ENCODE results near the gene TMPRSS5.
"Not testable (repeated sequence)": the region's sequence is repeated elsewhere in the genome, so short reads cannot be mapped to it uniquely, and the experiment has no call there.

Gene TMPRSS5

DNA sequence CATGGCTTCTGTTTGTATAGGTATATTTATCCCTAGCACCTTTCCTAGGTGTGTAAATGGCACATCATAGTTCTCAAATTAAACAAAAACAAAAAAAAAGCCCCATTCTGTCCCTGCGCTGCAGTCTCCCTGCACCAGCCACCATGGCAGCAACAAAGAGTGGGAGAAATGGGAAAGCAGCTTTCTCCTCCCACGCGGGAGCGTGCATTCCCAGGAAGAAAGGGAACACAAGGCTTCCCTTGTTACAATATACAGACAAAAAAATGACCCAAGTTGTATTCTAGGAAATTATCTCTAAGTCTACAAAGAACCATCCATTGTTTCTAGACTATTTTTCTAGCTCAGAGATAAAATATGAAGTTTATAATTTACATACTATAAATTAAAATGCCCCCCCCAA is 16.1 kb upstream of the TMPRSS5 start:
- POLR2A ChIA-PET = no interaction called here
- no peak for DNase-seq (ENCODE audit: low read depth, low spot score)
- TF ChIP-seq, protein P1, sequence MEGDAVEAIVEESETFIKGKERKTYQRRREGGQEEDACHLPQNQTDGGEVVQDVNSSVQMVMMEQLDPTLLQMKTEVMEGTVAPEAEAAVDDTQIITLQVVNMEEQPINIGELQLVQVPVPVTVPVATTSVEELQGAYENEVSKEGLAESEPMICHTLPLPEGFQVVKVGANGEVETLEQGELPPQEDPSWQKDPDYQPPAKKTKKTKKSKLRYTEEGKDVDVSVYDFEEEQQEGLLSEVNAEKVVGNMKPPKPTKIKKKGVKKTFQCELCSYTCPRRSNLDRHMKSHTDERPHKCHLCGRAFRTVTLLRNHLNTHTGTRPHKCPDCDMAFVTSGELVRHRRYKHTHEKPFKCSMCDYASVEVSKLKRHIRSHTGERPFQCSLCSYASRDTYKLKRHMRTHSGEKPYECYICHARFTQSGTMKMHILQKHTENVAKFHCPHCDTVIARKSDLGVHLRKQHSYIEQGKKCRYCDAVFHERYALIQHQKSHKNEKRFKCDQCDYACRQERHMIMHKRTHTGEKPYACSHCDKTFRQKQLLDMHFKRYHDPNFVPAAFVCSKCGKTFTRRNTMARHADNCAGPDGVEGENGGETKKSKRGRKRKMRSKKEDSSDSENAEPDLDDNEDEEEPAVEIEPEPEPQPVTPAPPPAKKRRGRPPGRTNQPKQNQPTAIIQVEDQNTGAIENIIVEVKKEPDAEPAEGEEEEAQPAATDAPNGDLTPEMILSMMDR (IDR thresholded peaks at IDR 0.05; ENCODE audit: insufficient read depth, low read length, missing control alignments) = no peak
- CTCF ChIA-PET = interaction anchor here (2.5 kb wide), 1 partner anchor 9 kb away, joined by 11 read pairs; no protein-coding TSS in a partner anchor
- H3K4me3 ChIP-seq (ENCODE audit: low read depth, low read length) = no peak overlapping the region

DNA sequence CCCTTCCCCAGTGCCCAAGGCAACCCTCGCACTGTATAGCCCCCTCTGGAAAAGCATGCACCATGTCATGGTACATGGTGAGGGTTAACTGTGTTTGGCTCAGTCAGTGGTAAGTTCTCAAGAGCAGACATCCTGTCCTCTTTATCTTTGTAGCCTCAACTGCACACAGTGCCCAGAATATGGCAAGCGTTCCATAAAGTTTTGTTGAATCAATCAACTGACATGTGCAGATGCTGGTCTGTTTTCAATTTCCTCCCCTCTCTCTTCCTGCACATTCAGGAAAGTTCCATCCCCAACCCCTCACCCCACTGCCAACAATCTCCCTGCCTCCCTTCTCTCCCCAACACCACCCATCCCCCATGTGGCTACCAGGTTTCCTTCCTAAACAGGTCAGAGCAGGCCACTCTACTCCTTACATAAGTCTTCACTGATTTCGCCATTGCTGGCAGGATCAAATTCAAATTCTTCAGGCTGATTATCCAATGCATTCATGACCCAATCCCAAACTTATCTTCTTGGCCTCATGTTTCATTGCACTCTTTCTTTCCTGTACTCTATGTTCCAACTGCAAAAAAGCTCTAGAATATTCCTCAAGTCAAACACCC is 15.5 kb upstream of the TMPRSS5 start:
- TF ChIP-seq, protein P1 (IDR thresholded peaks at IDR 0.05; ENCODE audit: insufficient read depth, low read length, missing control alignments) = no peak
- POLR2A ChIA-PET = no interaction called here
- DNase-seq (ENCODE audit: low read depth, low spot score) = no peak
- H3K4me3 ChIP-seq (ENCODE audit: low read depth, low read length) = no peak overlapping the region
- CTCF ChIA-PET = interaction anchor here (2.5 kb wide), 1 partner anchor 10 kb away, joined by 11 read pairs; no protein-coding TSS in a partner anchor

DNA sequence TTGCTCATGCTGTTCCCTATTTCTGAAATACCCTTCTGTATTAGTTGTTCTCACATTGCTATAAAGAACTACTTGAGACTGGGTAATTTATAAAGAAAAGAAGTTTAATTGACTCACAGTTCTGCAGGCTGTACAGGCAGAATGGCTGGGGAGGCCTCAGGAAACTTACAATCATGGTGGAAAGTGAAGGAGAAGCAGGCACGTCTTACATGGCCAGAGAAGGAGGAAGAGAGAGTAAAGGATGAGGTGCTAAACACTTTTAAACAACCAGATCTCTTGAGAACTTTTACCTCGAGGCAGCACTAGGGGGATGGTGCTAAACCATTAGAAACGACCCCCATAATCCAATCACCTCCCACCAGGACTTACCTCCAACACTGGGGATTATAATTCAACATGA is 14.4 kb upstream of the TMPRSS5 start:
- DNase-seq (ENCODE audit: low read depth, low spot score); CTCF ChIA-PET; POLR2A ChIA-PET; H3K4me3 ChIP-seq (ENCODE audit: low read depth, low read length): not testable (repeated sequence)

DNA sequence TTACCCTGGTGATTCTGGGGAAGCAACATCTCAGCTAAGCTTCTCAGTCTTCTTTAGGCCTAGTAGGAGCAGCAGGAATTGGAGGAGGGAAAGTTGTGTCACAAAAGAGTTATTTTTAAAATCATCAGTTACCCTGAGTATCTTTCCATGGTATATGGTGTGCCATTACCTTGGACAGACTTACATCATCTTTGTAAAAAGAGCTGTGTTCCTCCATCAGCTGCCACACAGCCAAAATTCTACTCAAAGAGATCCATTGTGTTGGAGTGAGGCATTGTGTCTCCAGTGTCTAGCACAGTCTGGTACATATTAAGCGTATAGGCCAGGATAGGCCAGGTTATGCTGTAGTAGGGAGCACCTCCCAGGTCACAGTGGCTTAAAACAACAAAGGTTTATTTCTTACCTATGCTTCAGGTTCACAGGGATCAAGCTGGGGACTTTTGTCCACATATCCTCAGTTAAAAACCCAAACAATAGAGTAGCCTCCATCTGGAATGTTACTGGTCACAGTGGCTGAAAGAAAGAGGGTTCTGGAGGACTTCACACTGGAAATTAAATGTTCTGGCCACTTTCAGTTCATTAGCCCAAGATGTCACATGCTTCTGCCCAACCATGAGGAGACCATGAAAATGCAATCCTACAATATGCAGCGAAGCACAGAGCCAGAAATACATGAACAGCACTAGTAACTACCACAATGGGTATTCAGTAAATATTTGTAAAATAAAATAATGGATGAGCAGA is 9.9 kb upstream of the TMPRSS5 start:
- no peak for DNase-seq (ENCODE audit: low read depth, low spot score)
- ChIA-PET CTCF (interaction anchor here (1.3 kb wide), 1 partner anchor 15 kb away, joined by 3 read pairs; no protein-coding TSS in a partner anchor), POLR2A (no interaction called here)
- TF ChIP-seq, protein P1 (IDR thresholded peaks at IDR 0.05; ENCODE audit: insufficient read depth, low read length, missing control alignments) = no peak
- H3K4me3 ChIP-seq (ENCODE audit: low read depth, low read length) = no peak overlapping the region

DNA sequence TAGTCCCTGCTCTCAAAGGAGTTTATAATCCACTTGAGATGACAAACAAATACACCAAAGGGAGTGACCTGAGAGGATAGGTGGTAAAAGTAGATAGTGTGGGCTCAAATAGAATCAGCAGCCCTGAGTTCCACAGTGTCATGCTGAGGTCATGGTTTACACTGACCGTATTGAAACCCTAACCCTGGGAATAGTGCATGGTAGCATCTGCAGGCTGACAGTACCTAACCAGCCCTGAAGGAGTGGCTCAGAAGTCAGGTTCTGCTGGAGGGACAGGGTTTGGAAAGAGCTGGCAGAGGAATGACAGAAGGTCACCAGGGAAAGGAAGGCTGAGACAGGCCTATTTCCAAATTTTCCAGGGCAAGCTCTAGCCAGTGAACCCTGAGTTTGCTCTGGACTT is 9.2 kb upstream of the TMPRSS5 start:
- ChIA-PET POLR2A (no interaction called here), CTCF (interaction anchor here (1.3 kb wide), 1 partner anchor 16 kb away, joined by 3 read pairs; no protein-coding TSS in a partner anchor)
- no peak overlapping the region for H3K4me3 ChIP-seq (ENCODE audit: low read depth, low read length)
- DNase-seq (ENCODE audit: low read depth, low spot score) = no peak
- TF ChIP-seq, protein P1 (IDR thresholded peaks at IDR 0.05; ENCODE audit: insufficient read depth, low read length, missing control alignments) = no peak

DNA sequence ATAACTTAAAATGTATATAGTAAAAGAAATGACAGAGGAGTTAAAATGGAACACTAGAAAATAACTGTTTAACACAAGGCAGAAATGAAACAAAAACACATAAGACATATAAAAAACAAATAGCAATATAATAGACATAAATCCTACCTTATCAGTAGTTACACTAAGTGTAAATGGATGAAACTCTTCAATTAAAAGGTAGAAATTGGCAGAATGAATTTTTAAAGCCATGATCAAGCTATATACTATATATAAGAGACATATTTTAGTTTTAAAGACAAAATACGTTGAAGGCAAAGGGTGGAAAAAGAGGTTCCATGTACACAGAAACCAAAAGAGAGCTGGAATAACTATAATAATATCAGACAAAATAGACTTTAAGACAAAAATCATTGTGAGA is 4.9 kb upstream of the TMPRSS5 start:
- ChIA-PET CTCF (interaction anchor here (1.2 kb wide), 1 partner anchor 405 kb away, joined by 3 read pairs; no protein-coding TSS in a partner anchor), POLR2A (no interaction called here)
- H3K4me3 ChIP-seq (ENCODE audit: low read depth, low read length) = no peak overlapping the region
- DNase-seq (ENCODE audit: low read depth, low spot score) = no peak
- TF ChIP-seq, protein P1 (IDR thresholded peaks at IDR 0.05; ENCODE audit: insufficient read depth, low read length, missing control alignments) = no peak

DNA sequence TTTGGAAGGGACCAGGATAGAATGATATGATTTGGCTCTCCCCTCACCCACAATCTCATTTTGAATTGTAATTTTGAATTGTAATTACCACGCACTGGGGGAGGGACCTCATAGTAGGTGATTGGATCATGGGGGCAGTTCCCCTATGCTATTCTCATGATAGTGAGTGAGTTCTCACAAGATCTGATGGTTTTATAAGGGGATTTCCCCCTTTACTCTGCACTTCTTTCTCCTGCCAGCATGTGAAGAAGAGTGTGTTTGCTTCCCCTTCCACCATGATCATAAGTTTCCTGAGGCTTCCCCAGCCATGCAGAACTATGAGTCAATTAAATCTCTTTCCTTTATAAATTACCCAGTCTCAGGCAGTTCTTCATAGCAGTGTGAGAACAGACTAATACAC is 2.6 kb downstream of the TMPRSS5 start:
- CTCF ChIA-PET = not testable (repeated sequence)

More for the DNA sequence above, 2.6 kb downstream of the TMPRSS5 start:
- H3K4me3 ChIP-seq (ENCODE audit: low read depth, low read length); DNase-seq (ENCODE audit: low read depth, low spot score); POLR2A ChIA-PET: not testable (repeated sequence)

Data from AG04449 (cell line).